GM06990 (cell line): ENCODE results near the gene TNFAIP8L3.

Experiments used
- DNase-seq: peaks from one replicate; pipeline ENCODE4 v3.0.0-alpha.2; 2011; ENCODE audit not compliant: insufficient read length; ENCODE audit errors: extremely low read depth
- H3K27me3 ChIP-seq: replicated peaks from 2 replicates; pipeline ENCODE4 v1.6.0; 2011; ENCODE audit warnings: low read length; ENCODE audit not compliant: control insufficient read depth, insufficient read depth
- H3K36me3 ChIP-seq: 2 replicates; pipeline ENCODE4 v1.5.1; 2011; ENCODE audit warnings: low read length; ENCODE audit not compliant: control insufficient read depth, insufficient read depth
- H3K4me3 ChIP-seq: replicated peaks from 2 replicates; pipeline ENCODE4 v1.5.1; 2011; ENCODE audit warnings: low read depth, mild to moderate bottlenecking, control low read depth, low read length
- TF ChIP-seq, protein P1 (sequence below): IDR thresholded peaks from 2 replicates; pipeline ENCODE4 v1.5.1; 2011; ENCODE audit warnings: low read length, control low read depth, mild to moderate bottlenecking, inconsistent platforms; ENCODE audit not compliant: insufficient read depth, poor library complexity, severe bottlenecking

The TNFAIP8L3 gene

DNA sequence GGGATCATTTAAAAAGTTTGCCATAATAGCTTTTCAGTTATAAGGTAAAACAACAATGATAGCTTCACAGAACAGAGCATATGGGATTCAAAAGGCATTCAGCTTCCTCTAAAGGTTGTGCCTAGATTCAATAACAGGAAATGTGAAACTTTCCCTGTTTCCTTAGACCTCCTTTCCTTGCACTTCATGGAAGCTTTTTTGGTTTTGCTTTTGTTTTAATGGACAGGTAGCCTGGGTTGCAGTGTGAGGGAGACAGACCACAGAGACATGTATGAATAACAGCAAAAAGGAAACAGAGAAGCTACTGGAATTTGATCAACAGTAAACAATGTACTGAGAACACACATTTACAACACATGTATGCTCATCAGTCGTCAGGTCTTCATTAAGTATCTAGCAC is 2.3 kb upstream of the TNFAIP8L3 start:
- no peaks in the 10 kb centered on the region for H3K36me3 ChIP-seq
- DNase-seq = no peak
- peaks cover 2% of the 10 kb centered on the region for H3K27me3 ChIP-seq
- TF ChIP-seq, protein P1, sequence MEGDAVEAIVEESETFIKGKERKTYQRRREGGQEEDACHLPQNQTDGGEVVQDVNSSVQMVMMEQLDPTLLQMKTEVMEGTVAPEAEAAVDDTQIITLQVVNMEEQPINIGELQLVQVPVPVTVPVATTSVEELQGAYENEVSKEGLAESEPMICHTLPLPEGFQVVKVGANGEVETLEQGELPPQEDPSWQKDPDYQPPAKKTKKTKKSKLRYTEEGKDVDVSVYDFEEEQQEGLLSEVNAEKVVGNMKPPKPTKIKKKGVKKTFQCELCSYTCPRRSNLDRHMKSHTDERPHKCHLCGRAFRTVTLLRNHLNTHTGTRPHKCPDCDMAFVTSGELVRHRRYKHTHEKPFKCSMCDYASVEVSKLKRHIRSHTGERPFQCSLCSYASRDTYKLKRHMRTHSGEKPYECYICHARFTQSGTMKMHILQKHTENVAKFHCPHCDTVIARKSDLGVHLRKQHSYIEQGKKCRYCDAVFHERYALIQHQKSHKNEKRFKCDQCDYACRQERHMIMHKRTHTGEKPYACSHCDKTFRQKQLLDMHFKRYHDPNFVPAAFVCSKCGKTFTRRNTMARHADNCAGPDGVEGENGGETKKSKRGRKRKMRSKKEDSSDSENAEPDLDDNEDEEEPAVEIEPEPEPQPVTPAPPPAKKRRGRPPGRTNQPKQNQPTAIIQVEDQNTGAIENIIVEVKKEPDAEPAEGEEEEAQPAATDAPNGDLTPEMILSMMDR = no peak
- H3K4me3 ChIP-seq = no peak overlapping the region

DNA sequence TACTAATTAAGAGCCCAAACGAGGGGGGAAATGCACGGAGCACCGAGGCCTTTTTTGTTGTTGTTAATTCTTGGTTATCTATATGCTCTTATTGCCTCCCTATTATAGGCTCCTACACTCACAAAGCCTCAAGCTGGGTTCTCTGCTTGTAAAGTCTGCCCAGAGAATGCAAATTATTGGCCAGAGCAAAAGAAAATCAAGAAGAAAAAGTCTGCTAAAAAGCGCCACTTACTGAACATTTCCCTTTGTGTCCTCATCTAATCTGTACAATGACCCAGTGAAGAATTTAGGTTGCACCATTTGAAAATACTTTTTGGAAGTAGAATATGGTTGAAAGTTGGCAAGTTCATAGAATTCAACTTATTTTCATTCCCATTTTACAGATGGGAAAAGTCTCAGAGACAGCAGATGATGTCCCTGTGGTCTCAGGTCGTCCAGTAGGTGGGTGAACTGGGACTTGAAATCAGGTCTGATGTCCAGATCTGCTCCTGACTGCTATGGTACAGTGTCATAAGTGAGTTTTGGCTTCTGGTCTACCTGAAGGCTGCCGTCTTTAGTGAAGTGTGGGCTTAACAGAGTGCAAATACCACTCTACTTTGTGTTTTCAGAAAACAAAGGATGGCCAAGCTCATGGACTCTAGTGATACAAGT is 1.1 kb upstream of the TNFAIP8L3 start:
- TF ChIP-seq, protein P1 = no peak
- Histone ChIP-seq H3K27me3 (peaks cover 2% of the 10 kb centered on the region), H3K36me3 (no peaks in the 10 kb centered on the region), H3K4me3 (no peak overlapping the region)
- DNase-seq = no peak

GRCh38 chr15:51093839-51094605 is 684 bp downstream of the TNFAIP8L3 start:
- TF ChIP-seq, protein P1 = no peak
- no peaks in the 10 kb centered on the region for H3K36me3 ChIP-seq
- peak overlapping the region; percentile 46 for H3K4me3 ChIP-seq
- DNase-seq = no peak
- peaks cover 2% of the 10 kb centered on the region for H3K27me3 ChIP-seq

- H3K4me3 ChIP-seq = peak overlapping the region; percentile 20; the same call in 1 of the 2 replicates
- TF ChIP-seq, protein P1 = no peak
- H3K36me3 ChIP-seq = no peaks in the 10 kb centered on the region
- DNase-seq = no peak
- H3K27me3 ChIP-seq = peaks cover 2% of the 10 kb centered on the region
Measured at GRCh38 chr15:51093488-51093838, 1.2 kb downstream of the TNFAIP8L3 start.

DNA sequence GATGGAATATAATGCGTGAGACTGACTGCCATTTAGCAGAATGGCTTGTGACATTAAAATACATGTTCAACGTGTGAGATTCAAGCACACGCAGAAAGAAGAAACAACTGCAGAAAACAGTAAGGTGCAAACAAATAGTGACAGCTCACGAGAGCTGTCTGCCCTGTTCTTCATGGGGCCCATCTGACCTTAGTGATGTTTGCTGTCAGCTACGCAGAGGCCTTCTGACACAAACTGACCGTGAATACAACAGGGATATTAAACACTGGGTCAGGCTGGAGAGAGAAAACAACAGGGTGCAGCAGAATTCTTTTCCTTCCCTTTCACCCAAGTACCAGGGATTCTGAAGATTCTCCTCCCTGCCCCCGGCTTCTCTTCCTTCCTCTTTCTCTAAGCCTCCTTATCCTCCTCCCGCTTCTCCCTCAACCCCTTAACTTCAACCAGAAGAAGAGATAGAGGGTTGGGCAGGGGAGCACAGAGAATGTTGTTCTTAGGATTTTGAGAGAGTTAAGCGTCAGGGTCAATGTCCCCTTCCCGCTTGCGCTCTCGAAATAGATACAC is 2.1 kb downstream of the TNFAIP8L3 start:
- no peaks in the 10 kb centered on the region for H3K36me3 ChIP-seq

More for the DNA sequence above, 2.1 kb downstream of the TNFAIP8L3 start:
- peaks cover 2% of the 10 kb centered on the region for H3K27me3 ChIP-seq
- no peak for DNase-seq
- TF ChIP-seq, protein P1 = no peak
- no peak overlapping the region for H3K4me3 ChIP-seq
